Right lobe of liver (tissue), 6 donors: ENCODE measurements around the gene MEF2C. TPM values are rescaled to one million over a fixed set of nuclear protein-coding genes. Genes with fewer than 3 reads are reported as not detected.

ENCODE experiments used
- ATAC-seq, 4 donors: fragments of 200-7000 bp; cut with Tn5 transposase; one replicate each; pipeline ENCODE4 v1.9.1; 2020; ENCODE audit warnings: mild to moderate bottlenecking in 4 of 4, moderate library complexity in 4 of 4
- DNase-seq, 3 donors: peaks; one replicate each; pipeline ENCODE4 v3.0.0-alpha.2; 2020
- H3K27ac ChIP-seq, 3 donors: fragments of 200-600 bp; one replicate each; pipeline ENCODE4 v1.8.0; 2022
- H3K27me3 ChIP-seq, 2 donors: fragments of 200-600 bp; one replicate each; pipeline ENCODE4 v1.8.0; 2022
- H3K36me3 ChIP-seq, 4 donors: fragments of 200-600 bp; sonication (generic) in 1 of 4; one replicate each; pipeline versions ENCODE4 v1.5.1 to v1.8.0; 2017 to 2022; ENCODE audit warnings: control low read depth in 1 of 4
- H3K4me1 ChIP-seq, 4 donors: fragments of 200-600 bp; sonication (generic) in 1 of 4; one replicate each; pipeline versions ENCODE4 v1.5.1 to v1.8.0; 2017 to 2022; ENCODE audit warnings: control low read depth in 1 of 4
- H3K4me3 ChIP-seq, 3 donors: fragments of 200-600 bp; one replicate each; pipeline ENCODE4 v1.8.0; 2022
- H3K9me3 ChIP-seq, 4 donors: fragments of 200-600 bp; sonication (generic) in 1 of 4; one replicate each; pipeline versions ENCODE4 v1.5.1 to v1.8.0; 2017 to 2022; ENCODE audit warnings: control low read depth in 1 of 4
- CTCF ChIP-seq, 4 donors: fragments of 200-600 bp in 3 of 4; fragments of 450-650 bp in 1 of 4; IDR thresholded peaks; one replicate each; pipeline versions ENCODE4 v1.5.1 to v1.8.0; 2016 to 2022; ENCODE audit warnings: antibody characterized with exemption in 4 of 4, mild to moderate bottlenecking in 2 of 4
- POLR2A ChIP-seq: fragments of 450-650 bp; IDR thresholded peaks from one replicate; pipeline ENCODE4 v1.6.1; 2017; ENCODE audit warnings: antibody characterized with exemption, mild to moderate bottlenecking
- whole genome bisulfite sequencing: methylation state at CpG from one replicate; pipeline ENCODE4 v1.1.6; 2018; ENCODE audit warnings: low coverage, low lambda C conversion rate; ENCODE audit not compliant: insufficient coverage; ENCODE audit errors: missing lambda C conversion rate; 5-methylcytosine and 5-hydroxymethylcytosine counted together
- intact Hi-C, 2 donors: fragments of 100-400 bp; cut with DNase I; formaldehyde crosslinking; loops; one replicate each; pipeline versions ENCODE4 v1.11.2 to v1.14.1; 2022
- total RNA-seq, 6 experiments: library from RNA; depleted of rRNA in 2 of 6; stranded (reverse); fragments of >200 nt in 2 of 6; fragmentation: NEBNext Ultra II Directional in 3 of 6; extraction: Animal tissue kit (Norgen Biotek cat#: 25700) in 3 of 6; gene quantifications; one replicate each; pipeline versions ENCODE4 v1.1.0 to v1.2.4, GENCODE V29; 2016 to 2023
- donor health status: DM: no; HTN: yes; CAD: no.
- donor health status: DM: no; HTN: no; CAD: no.
- donor health status: DM: no; HTN: no; CAD: no.
- donor health status: DM: no; HTN: yes; CAD: no.
- donor health status: DM: no; HTN: yes; CAD: no.

Gene MEF2C
- total RNA-seq, 6 experiments from 2014 or later: 4.4 to 19.4 (median 6.4) TPM

GRCh38 chr5:88707216-88707965, 175.6 kb downstream of the MEF2C start:
- intact Hi-C loops: no loop called here
- Histone ChIP-seq H3K9me3 (no peaks in the 10 kb centered on the region), H3K4me3 (no peak overlapping the region), H3K27me3 (no peaks in the 10 kb centered on the region), H3K27ac (no peak overlapping the region), H3K36me3 (no peaks in the 10 kb centered on the region), H3K4me1 (peaks cover 0 to 18% (median 0%) of the 10 kb centered on the region in 4 donors)
- TF ChIP-seq CTCF (IDR thresholded peaks at IDR 0.05): no peak
- TF ChIP-seq POLR2A: no peak
- no peak for DNase-seq
- WGBS: 86% methylated on average over 4 of the region's 4 CpGs
- no peak for ATAC-seq

GRCh38 chr5:88702332-88702731, 180.7 kb downstream of the MEF2C start:
- ATAC-seq (no peak), DNase-seq (no peak)
- WGBS: 81% methylated on average over 4 of the region's 4 CpGs
- TF ChIP-seq POLR2A: no peak
- TF ChIP-seq CTCF (IDR thresholded peaks at IDR 0.05): no peak
- H3K9me3 ChIP-seq: no peaks in the 10 kb centered on the region
- intact Hi-C loops: no loop called here
- H3K27me3 ChIP-seq: peaks cover 0 to 3% of the 10 kb centered on the region in 2 donors
- no peak overlapping the region for H3K27ac ChIP-seq
- H3K36me3 ChIP-seq: no peaks in the 10 kb centered on the region
- H3K4me1 ChIP-seq: no peaks in the 10 kb centered on the region
- H3K4me3 ChIP-seq: no peak overlapping the region

- peaks cover 0 to 24% of the 10 kb centered on the region in 2 donors for H3K27me3 ChIP-seq
- DNase-seq (no peak), ATAC-seq (no peak)
- no peak overlapping the region for H3K4me3 ChIP-seq
- H3K36me3 ChIP-seq: no peaks in the 10 kb centered on the region
- no peaks in the 10 kb centered on the region for H3K9me3 ChIP-seq
- no peaks in the 10 kb centered on the region for H3K4me1 ChIP-seq
- intact Hi-C loops: no loop called here
- TF ChIP-seq CTCF (IDR thresholded peaks at IDR 0.05) (no peak), POLR2A (no peak)
- no peak overlapping the region for H3K27ac ChIP-seq
Observed at GRCh38 chr5:88700121-88700520, 182.9 kb downstream of the MEF2C start.

GRCh38 chr5:88698290-88698689, 184.7 kb downstream of the MEF2C start:
- 68% methylated on average over 1 of the region's 1 CpG for WGBS
- Histone ChIP-seq H3K9me3 (no peaks in the 10 kb centered on the region), H3K4me1 (no peaks in the 10 kb centered on the region), H3K36me3 (no peaks in the 10 kb centered on the region), H3K27me3 (peaks cover 0 to 39% of the 10 kb centered on the region in 2 donors), H3K27ac (no peak overlapping the region), H3K4me3 (no peak overlapping the region)
- DNase-seq: no peak
- TF ChIP-seq POLR2A: no peak
- no peak for TF ChIP-seq CTCF (IDR thresholded peaks at IDR 0.05)
- ATAC-seq: no peak
- intact Hi-C loops: no loop called here

- Histone ChIP-seq H3K27me3 (peaks cover 4 to 56% of the 10 kb centered on the region in 2 donors), H3K36me3 (no peaks in the 10 kb centered on the region)
Observed at GRCh38 chr5:88696466-88696865, 186.5 kb downstream of the MEF2C start.

More at GRCh38 chr5:88696466-88696865, 186.5 kb downstream of the MEF2C start:
- DNase-seq (no peak), ATAC-seq (no peak)
- no peak for TF ChIP-seq POLR2A
- no peak for TF ChIP-seq CTCF (IDR thresholded peaks at IDR 0.05)
- intact Hi-C loops: no loop called here
- no peak overlapping the region for H3K4me3 ChIP-seq
- H3K27ac ChIP-seq: no peak overlapping the region
- no peaks in the 10 kb centered on the region for H3K9me3 ChIP-seq
- no peaks in the 10 kb centered on the region for H3K4me1 ChIP-seq
